Progenitor cell of endocrine pancreas (in vitro differentiated cells): ENCODE data around the gene PAPPA2. TPM values are rescaled to one million over a fixed set of nuclear protein-coding genes. Genes with fewer than 3 reads are reported as not detected.
"Not testable (repeated sequence)": the region's sequence is repeated elsewhere in the genome, so short reads cannot be mapped to it uniquely, and the experiment has no call there.

ENCODE experiments used
- DNase-seq: peaks from one replicate; pipeline ENCODE4 v3.0.0; 2021; ENCODE audit warnings: low spot score; ENCODE audit not compliant: unreplicated experiment
- H3K27ac Mint-ChIP-seq: 2 replicates; pipeline ENCODE4 v1.8.0; 2021; ENCODE audit warnings: mild to moderate bottlenecking, moderate library complexity, mixed read lengths
- H3K27me3 Mint-ChIP-seq: 2 replicates; pipeline ENCODE4 v1.8.0; 2021; ENCODE audit warnings: mixed read lengths
- H3K36me3 Mint-ChIP-seq: 2 replicates; pipeline ENCODE4 v1.8.0; 2022; ENCODE audit warnings: mixed read lengths; ENCODE audit not compliant: insufficient read depth
- H3K4me1 Mint-ChIP-seq: 2 replicates; pipeline ENCODE4 v1.8.0; 2021; ENCODE audit warnings: low read depth, mixed read lengths
- H3K4me3 Mint-ChIP-seq: 2 replicates; pipeline ENCODE4 v1.8.0; 2021; ENCODE audit warnings: low read depth, mild to moderate bottlenecking, moderate library complexity, mixed read lengths
- H3K9me3 Mint-ChIP-seq: 2 replicates; pipeline ENCODE4 v1.8.0; 2021; ENCODE audit warnings: low read depth, mixed read lengths
- CTCF ChIP-seq: fragments of 200-600 bp; sonication (generic); IDR thresholded peaks from one replicate; pipeline ENCODE4 v1.5.0; 2021; ENCODE audit warnings: antibody characterized with exemption, mild to moderate bottlenecking; ENCODE audit not compliant: unreplicated experiment
- total RNA-seq: library from RNA; stranded (reverse); gene quantifications from 2 replicates; pipeline ENCODE4 v1.2.1, GENCODE V29; 2021

Gene PAPPA2
- total RNA-seq, 1 donor from 2014 or later = 4.1 TPM

GRCh38 chr1:176619261-176619660 is 156.3 kb downstream of the PAPPA2 start:
- Mint-ChIP-seq H3K27me3 (no peaks in the 10 kb centered on the region), H3K9me3 (no peaks in the 10 kb centered on the region), H3K4me1 (no peaks in the 10 kb centered on the region), H3K36me3 (no peaks in the 10 kb centered on the region), H3K4me3 (no peak overlapping the region), H3K27ac (no peak overlapping the region)
- DNase-seq = no peak
- no peak for TF ChIP-seq CTCF

DNA sequence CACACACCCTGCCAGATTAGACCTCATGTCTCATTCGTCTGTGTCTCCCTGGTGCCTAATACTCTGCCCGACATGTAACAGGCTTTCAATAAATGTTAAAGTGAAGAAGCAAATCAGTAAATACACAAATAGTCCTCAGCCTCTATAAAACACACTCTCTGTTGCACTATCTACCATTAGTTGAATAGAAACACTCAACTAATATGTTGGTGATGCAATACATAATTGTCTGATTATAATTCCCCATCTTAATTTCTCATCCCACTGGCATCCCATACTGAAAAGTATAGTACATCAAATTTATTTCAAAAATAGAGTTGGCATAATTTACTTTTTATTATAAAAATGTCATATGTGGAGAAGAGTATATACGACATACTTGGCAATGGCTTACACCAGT is 162.4 kb downstream of the PAPPA2 start:
- Mint-ChIP-seq H3K9me3 (no peaks in the 10 kb centered on the region), H3K27ac (no peak overlapping the region), H3K27me3 (no peaks in the 10 kb centered on the region), H3K4me1 (no peaks in the 10 kb centered on the region), H3K36me3 (no peaks in the 10 kb centered on the region), H3K4me3 (no peak overlapping the region)
- TF ChIP-seq CTCF = no peak
- DNase-seq = no peak

DNA sequence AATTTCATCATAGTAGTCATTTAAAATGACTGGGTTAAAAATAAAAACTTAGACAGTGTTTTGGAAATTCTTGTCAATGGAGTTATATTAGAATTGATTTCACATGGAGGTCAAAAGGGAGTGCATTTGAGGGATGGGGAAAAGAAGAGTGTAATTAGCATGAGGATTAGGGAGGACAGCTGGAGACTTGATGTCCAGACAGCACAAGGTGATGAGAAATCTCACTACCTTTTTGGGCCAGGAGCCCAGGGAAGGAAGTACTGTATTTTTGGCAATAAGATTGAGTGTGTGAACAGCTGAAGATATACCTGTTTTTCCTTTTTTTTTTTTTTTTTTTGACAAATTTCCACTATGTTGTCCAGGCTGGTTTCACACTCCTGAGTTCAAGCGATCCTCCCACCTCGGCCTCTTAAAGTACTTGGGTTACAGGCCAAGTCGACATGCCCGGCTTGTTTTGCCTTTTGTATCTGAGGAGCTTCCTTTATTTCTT is 163.6 kb downstream of the PAPPA2 start:
- H3K4me3 Mint-ChIP-seq = no peak overlapping the region
- no peak for TF ChIP-seq CTCF
- no peaks in the 10 kb centered on the region for H3K4me1 Mint-ChIP-seq
- no peak overlapping the region for H3K27ac Mint-ChIP-seq
- H3K9me3 Mint-ChIP-seq = no peaks in the 10 kb centered on the region
- H3K36me3 Mint-ChIP-seq = no peaks in the 10 kb centered on the region
- H3K27me3 Mint-ChIP-seq = no peaks in the 10 kb centered on the region
- no peak for DNase-seq

DNA sequence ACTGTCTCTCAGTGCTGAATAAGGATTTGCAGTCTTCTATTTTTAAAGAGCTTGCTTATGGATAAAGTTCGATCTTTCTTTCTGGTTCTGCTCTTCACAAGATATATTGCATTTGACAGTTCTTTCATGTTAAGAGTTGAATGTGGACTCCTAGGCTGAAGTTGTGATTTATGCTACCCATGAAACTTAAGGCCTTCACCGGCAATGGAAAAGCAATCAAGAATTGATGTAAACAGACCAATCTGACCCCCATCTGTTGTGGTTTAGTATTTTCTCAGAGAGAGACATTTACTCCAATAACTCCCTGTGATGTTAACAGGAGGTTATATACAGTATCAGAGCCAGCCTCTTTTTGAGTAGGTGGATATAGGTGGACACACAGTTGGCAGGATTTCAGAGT is 165.8 kb downstream of the PAPPA2 start:
- TF ChIP-seq CTCF = no peak
- H3K9me3 Mint-ChIP-seq = no peaks in the 10 kb centered on the region
- DNase-seq = no peak
- no peak overlapping the region for H3K4me3 Mint-ChIP-seq
- H3K36me3 Mint-ChIP-seq = no peaks in the 10 kb centered on the region
- no peaks in the 10 kb centered on the region for H3K4me1 Mint-ChIP-seq
- H3K27me3 Mint-ChIP-seq = no peaks in the 10 kb centered on the region
- no peak overlapping the region for H3K27ac Mint-ChIP-seq

DNA sequence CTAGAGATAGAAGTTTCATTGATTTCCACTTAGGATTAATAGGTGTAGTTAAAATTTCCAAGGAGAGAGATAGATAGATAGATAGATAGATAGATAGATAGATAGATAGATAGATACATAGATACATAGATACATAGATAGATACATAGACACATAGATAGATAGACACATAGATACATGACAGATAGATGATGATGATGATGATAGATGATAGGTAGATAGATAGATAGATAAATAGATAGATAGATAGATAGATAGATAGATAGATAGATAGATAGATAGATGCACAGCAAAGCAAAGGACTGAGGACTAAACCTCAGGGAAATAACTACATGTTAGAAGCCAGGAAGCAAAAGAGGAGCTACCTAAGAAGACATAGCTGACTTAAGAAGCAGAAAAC is 171.8 kb downstream of the PAPPA2 start:
- H3K36me3 Mint-ChIP-seq, H3K4me1 Mint-ChIP-seq, DNase-seq, H3K27ac Mint-ChIP-seq, H3K27me3 Mint-ChIP-seq, H3K9me3 Mint-ChIP-seq, H3K4me3 Mint-ChIP-seq: not testable (repeated sequence)

- H3K27me3 Mint-ChIP-seq = no peaks in the 10 kb centered on the region
- no peaks in the 10 kb centered on the region for H3K9me3 Mint-ChIP-seq
- H3K27ac Mint-ChIP-seq = no peak overlapping the region
- H3K36me3 Mint-ChIP-seq = no peaks in the 10 kb centered on the region
- no peak for DNase-seq
- no peak overlapping the region for H3K4me3 Mint-ChIP-seq
- no peaks in the 10 kb centered on the region for H3K4me1 Mint-ChIP-seq
- no peak for TF ChIP-seq CTCF
Observed at GRCh38 chr1:176638713-176639526, 175.9 kb downstream of the PAPPA2 start.
